Measurements from ENCODE around the gene ZNF22.

ZNF22 gene

DNA sequence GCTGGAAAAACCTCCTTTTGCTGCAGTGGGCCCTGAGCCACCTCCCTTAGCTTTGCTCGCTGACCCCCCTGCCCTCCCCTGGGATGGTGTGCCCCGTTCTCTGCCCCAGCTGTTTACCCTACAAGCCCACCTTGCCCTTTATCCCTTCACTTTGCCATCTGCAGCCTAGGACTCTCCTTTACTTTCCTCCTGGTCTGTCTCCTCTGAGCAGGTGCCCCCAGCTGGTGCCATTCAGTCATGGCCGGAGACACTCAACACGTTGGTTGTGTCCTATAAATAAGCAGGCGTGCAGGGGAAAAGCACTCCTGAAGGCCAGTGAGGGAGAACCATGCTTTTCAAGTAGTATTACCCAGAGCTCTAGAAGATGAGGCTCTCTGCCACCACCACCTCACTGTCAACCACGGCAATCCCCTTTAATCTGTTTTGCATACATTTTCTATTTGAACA lies 35.0 kb upstream of the ZNF22 start:
- no peak for FAIRE-seq

DNA sequence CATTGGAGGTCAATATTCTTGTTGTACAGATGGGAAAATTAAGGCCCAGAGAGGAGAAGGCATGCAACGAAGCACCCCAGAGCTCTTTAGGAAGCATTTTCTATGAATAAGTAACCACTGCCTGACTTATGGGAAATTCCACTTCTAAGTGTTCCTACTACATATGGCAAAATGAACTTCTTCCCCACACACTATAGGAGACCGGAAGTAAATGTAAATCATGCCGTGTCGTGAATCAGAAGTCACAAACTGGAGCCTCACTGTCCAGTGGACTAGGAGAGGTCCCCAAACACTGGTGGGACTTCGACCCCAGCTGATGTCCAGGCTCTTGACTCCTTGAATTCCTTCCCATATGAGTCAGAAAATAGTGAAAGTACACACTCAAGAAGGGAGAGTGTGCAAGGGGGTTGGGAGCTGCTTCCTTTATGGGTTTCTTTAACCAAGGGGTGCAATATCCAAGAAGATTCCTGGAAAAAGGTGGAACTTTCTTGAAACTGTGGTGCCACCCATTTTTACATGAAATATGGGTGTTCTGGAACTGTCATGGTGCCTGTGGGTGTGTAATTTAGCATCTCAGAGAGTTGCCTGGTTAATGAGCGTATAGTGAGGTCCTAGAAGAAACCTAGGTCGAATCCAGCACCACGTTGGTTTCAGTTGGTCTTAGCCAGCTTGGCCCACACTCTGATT lies 34.5 kb upstream of the ZNF22 start:
- no peak for FAIRE-seq

DNA sequence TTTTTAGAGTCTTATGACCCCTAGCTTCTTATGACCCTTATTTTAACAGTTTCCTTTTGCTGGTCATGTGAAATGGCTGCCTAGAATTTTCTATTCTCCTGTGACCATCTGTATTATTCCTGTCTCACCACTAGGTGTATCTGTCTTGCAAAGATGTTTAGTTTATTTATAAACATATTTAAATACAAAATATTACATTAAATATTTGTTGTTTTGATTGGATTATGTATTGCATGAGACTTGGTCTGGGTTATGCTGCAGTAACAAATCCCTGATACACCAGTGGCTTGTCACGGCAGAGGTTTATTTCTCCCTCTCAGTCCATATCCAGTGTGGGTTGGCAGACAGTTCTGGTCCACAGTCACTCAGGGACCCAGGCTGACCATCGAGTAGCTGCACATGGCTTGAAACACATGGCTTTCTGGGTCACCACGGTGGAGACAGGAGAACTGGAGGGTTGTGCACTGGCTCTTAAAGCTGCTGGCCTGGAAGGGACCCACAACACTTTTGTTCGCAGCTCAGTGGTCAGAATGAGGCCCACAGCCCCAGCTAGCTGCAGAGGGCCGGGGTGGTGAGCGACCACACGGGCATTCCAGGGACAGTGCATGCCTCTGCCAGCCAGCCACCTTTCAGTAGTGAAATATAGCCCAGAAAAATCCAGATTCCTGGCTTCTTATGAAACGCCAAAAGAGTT lies 33.8 kb upstream of the ZNF22 start:
- FAIRE-seq = no peak

DNA sequence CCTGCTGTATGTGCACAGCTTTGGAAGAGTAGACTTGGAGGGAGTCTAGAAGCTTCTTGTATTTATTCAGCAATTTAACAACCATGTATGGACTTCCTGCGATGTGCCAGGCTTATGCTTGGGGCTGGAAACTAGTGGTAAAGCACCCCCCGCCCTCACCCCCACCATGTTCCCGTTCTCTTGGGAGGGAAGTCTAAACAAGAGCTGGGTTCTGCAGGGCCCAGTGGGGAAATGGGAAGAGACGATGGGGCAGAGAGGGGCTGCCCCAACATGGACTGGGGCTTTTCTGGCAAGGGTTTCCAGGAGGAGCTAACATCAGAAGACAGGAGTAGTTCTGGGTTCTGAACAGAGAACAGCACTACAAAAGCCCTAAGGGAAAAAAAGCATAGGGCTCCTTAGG lies 33.1 kb upstream of the ZNF22 start:
- no peak for FAIRE-seq

DNA sequence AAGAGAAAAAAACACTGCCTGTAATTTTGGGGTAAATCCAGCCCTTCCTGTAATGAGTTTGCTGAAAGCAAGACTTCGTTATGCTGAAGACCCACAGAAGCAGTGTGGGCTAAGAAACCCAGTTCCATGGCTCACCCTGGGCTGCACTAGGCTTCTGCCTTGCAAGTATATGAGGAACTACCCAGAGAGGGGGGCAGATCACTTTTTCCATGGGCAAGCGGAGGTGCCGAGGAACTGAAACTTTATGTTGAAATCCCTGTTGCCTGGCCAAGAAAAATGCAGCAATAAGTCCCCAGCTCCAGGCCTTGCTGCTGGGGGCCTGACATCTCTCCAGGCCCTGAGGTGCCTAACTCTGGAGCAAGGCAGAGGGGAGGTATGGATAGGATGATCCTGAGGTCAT lies 32.6 kb upstream of the ZNF22 start:
- FAIRE-seq = no peak

DNA sequence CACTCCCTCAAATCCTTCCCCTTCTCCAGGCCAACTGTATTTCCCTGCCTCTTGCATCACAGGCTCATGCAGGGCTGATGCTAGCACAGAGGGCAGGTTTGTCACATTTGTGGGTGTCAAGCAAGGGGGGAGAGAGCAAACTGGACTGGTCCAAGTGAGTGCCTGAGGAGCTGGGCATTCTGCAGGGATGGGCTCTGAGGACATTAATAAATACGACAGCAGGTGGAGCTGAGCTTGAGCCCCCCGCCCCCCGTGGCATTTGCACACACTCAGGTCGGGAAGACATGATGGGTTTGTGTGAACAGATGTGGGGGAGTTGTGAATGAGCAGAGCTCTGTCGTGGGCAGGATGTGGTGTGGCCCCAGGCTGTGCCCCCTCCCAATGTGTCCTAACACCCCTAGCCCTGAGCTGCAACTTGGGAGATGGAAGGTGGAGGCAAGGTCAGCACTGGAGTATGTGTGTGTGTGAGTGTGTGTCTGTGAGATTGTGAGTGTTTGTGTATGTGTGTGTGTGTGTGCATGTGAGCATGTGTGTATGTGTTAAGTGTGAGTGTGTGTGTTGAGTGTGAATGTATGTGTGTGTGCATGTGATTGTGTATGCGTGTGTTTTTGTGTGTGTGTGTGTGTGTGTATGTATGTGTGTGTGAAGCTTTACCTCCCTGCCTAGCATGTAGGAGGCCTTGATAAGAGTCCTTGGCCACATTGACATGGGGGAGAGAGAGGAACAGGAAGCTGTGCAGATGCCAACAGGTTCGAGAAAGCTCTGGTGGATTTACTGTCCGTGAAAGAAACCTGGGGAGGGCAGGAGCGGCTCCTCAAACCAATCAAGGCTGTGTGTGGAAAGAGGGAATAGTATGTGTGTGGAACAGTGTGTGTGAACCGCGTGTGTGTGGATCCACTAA lies 32.0 kb upstream of the ZNF22 start:
- no peak for FAIRE-seq

DNA sequence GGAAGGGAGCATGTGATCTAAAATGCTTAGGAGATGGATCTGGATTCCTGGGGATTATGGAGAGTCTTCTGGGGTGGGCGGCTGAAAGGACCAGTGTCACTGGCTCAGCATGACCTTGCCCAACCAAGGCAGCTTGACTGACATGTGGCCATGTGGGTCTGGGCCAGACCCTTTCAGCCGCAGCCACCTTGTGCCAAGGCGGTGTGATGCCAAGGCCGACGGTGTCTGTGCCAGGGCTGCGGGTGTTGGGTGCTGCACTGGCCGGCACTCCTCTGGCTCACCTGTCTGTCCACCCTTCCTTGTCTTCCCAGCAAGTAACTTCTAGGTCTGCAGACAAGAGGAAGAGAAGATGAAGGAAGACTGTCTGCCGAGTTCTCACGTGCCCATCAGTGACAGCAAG lies 30.9 kb upstream of the ZNF22 start:
- no peak for FAIRE-seq

DNA sequence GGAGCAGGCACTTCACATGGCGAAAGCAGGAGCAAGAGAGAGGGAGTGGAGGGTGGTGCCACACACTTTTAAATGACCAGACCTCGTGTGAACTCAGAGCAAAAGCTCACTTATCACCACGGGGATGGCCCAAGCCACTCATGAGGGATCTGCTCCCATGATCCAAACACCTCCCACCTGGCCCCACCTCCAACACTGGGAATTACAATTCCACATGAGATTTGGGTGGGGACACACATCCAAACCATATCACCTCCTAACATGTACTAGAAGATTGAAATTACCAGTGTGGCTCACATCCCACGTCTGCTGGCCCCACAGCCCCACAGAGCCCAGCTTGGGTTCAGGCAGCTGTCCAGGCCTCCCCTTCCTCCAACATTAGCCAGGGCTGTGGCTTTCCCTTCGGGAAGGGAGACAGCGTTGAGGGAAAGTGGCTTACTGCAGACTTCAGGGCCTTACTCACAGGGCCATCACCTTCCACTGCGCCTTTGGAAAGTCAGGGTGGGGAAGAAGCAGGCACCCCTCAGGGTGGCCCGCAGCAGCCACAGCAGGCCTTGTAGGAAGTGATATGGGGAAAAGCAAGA lies 29.8 kb upstream of the ZNF22 start:
- no peak for FAIRE-seq

DNA sequence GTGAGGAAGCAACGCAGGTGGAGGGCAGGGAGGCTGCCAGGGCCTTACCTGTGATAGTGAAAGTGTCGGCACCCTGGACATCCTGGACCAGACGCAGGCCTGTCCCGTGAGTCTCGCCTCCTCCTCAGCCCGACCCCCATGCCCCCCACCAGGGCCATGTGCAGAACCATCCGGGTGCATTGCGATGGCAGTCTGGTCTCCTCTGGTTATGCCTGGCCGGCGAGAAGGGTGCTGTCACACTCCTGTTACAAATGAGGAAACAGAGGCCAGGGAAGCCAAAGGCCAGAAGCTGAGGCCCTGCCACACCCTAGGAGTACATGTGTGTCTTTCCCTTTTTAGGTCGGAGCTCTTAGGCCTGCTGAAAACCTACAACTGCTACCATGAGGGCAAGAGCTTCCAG lies 29.3 kb upstream of the ZNF22 start:
- FAIRE-seq = no peak

DNA sequence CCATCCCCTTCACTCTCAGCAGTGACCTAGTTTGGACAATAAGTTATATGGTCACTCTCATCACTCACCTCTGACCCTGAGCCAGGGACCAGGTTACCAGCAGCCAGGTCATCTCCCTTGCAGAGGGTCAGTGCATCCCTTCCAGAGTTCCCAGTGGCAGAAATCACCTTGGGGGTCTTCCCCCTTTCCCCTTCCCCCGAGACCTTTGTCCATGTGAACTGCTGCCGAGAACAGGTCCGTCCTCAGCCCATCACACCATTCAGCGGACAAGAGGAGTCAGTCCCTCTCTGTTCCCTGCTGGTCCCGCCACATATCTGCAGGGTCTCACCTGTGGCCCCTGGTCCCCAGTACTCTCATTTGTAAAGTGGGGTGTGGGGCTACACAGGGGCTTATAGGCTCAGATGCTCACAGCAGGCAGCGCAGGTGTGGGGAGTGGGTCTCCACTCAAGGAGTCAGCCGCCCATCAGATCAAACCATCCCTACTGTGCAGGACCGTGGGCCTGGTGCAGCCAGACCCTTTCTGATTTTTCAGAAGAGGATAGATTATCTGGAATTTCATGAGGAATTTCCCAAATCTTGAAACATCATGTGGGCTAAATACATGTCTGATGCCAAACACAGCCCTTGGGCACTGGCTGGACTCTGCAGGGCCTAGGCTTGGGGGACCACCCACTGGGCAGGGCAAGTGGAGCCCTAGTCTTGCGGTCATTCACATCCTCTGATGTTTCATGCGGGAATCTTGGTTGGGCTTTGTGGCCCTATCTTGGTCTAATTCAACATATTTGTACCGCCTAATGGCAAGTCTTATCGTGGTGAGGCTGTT lies 28.6 kb upstream of the ZNF22 start:
- FAIRE-seq = no peak

DNA sequence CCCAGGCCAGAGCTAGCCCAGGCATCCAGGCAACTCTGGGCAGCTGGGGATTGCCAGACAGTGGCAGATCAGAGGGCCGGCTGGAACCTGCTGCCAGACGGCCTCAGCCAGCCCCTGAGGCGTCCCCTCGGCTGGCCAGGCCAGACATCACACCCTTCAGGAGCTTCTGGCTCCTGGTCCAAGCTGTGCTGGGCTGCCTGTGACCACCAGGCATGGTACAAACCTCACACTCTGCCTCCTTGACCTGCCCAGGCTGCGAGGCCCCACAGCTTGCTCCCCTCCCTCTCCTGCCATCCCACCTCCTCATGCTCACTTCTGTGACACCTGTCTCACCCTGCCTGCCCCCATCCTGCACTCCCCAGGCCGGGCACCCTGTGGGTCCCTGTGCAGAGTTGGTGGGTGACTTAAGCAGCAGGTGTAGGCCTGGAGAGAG lies 27.8 kb upstream of the ZNF22 start:
- FAIRE-seq = no peak

DNA sequence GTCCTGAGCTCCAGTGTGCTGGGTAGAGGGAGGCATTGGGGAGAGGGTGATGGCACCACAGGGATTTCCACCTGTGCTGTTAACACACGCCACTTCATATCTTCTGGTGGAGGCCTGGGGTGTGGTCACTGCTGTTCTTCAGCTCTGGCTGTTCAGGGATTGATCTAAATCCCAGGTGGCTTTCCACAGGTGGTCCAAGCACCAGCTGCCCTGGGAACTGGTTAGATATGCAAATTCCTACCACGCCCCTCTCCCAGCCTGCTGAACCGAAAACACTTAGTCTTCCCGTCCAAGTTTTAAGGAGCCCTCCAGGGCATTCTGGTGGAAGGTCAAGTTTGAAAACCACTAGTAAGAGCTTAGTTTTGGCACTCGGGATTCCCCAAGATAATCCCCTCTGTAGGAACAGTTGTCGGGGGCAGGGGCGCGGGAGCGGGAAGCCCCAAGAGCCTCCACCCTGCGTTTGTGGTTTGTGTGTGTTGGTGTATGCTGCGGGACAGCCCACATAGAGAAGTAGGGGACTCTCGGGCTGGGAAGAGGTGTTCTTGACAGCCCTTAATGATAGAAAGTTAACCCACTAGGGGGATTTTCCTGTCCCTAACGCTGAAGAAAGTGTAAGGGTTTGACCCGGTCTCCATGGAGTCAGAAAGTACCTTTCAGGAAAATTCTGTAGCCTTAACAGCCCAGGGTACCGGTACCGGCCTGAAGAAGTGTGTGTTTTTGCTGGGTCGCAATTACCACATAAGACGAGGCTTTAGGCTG lies 27.2 kb upstream of the ZNF22 start:
- no peak for FAIRE-seq

DNA sequence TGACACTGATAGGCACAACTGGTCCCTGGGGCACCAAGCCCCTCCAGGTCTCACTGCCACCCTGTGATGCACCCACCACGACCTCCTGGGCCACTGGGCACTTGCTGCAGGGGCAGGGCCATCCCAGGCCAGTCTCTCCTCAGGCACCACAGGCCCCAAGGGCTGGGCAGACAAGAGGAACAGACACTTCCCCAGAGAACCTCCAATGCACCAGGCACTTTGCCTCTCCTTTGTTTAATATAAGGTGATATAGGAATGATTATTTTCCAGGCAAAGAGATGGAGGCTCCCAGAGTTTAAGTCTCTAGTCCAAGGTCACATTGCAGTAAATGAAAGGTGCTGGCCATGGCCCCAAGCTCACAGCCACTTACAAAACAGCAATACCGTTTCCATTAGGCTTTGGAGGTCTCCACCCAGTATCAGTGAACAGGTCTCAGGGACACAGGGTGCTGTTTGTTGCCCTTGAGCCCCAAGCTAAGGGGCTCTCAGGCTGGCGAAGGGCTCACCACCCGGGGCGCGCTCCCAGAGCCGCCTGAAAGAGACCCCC lies 26.6 kb upstream of the ZNF22 start:
- no peak for FAIRE-seq

DNA sequence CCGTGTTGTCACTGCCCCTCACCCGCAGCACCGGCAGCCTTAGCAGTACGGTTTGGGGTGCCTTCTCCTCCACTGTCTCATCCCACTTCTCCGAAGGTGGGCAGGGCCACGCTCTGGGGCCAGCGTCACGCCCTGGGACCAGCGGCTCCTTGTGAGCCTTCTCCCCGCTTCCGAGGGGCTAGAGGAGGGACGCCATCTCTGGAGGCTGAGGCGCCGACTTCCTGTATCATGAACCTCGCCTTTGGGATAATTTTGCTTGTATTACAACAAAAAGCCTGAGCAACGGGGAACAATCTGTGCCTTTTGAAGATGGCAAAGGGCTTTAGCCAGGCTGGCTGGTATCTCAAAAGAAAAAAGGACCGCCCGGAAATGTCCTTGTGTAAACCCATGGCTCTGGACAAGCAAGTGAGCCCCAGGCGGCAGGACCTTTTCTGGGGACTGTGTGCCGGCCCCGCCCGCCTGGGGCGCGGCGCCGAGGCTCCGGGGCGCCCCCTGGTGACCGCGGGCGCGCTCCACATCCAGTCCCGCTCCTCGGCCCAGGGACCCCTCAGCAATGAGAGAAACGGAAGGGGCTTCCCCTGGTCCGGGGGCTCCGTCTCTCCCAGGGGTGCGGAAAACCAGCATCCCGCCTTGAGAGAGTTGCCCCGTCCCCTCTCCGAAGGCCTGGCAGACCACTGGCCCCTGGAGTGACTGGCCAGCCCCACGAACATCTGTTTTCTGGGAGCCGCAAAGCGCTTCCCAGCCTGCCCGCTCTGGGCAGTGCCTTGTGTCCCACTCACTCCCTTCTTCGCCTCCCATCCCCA lies 25.9 kb upstream of the ZNF22 start:
- FAIRE-seq = no peak

DNA sequence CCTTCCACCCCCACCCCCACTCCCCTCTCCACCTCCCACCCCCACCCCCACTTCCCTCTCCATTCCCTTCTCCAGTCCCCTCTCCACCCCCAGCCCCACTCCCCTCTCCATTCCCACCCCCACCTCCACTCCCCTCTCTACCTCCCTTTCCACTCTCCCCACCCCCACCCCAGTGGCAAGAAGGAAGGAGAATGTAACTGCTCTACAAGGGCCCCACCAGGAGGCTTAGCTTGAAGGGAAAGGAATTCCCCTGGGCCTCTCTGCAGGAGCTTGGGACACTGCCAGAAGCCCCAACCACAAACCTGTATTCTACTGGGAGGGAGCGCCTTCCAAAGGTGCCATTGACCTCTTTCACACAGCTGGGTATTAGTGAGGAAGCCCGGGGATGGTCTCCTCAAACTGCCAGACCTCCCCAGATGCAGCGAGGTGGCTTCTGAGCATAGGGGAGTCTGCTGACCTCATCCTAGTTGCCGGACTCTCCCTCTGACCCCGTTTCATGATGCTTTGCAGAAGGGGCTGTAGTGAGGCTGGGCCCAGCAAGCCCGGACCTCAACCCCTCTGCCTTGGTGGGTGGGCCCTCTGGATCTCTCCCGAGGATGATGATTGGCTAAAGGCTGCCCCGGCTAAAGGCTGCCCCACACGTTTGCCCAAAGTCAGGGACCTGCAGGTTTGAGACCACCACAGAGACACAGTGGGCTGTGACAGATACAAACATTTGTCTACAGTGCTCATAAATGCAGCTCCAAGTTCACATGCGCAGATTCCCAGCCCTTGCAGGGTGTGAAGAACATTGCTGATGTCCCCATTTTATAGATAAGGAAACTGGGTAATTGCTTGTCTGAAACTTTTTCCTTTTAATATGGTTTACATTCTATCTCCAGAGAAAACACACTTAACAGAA lies 25.0 kb upstream of the ZNF22 start:
- no peak for FAIRE-seq

DNA sequence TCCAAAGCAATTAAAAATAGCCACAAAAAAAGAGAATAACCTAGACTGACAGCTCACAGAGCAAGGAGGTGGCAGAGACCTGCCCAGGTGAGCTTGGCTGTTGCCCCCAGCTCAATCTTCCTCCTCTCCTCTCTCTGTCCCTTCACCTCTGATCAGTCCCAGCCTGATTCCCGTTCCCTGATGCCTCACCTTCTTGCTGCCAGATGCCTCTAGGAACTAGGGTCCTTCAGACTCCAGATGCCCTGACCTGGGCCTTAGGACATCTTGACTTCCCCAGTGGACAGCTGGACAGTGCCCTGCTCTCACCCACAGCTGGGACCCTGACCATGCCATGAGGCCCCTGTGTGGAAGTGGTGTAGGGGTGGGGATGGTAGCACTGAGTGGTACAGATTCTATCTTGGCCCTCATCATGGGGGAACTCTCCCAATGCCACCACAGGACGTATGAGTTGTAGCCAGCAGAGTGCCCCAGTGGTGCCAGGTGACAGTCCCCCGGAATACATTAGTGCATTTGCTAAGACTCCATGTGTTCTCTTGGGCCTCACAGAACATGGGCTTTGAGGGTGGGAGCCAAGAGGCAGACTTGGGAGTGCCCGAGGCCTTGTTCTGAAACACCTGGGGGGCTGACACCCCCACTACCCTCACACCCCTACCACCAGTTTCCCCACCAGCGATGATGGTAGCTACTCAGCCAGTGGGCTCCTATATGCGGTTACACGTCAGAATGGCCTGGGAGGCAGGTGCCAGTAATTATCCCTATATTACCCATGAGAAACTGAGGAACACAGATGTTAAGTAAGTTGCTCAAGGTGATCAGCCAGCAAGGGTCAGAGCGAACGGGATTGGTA lies 24.1 kb upstream of the ZNF22 start:
- FAIRE-seq = no peak

DNA sequence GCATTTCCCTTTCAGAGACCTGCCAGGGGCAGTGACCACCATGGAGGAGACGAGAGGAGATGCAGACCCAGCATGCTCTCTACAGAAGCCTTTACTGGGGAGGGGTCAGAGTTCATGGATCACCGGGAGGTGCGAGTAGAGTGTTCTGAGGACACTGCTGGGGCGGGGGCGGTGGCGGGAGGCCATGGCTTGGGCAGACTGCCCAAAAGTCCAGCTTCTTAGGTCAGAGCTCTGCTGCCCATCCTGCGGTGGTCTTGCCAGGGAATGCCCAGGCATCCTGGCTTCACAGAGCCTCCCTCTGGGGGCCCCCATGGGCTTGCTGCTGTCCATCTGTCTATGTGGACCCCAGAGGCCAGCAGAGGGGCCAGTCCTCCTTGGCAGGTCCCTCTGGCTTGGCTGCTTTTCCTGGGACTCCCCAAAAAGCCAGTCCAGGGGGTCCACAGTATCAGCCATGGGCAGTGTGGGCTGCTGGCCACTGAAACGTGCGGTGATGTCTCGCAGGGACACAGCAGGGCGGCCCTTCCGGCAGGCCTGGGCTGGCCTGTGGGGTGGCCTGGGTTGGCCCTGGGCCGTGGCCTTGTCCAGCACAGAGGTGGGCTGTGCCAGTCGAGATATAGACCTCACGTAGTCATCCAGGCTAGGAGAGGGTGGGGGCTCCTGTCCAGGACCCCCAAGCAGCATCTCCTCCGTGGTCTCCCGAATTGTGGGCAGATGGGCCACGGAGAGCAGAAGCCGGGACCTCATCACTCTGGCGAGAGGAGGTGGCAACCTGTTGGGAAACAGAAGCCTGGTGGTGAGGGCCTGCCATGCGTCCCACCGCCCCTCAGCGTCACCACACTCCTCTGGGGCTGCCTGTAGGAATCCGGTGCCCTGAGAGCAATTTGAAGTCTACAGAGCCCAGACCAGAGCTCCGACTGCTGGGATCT lies 23.2 kb upstream of the ZNF22 start:
- no peak for FAIRE-seq
